ENCODE results near the gene PRSS36.
"Not testable (repeated sequence)": the region's sequence is repeated elsewhere in the genome, so short reads cannot be mapped to it uniquely, and the experiment has no call there.

The PRSS36 gene

GRCh38 chr16:31183432-31184428, 33.9 kb upstream of the PRSS36 start:
- no peak for DNase-seq

- no peak for DNase-seq
Measured at GRCh38 chr16:31182391-31182790, 32.5 kb upstream of the PRSS36 start.

GRCh38 chr16:31181102-31181830, 31.4 kb upstream of the PRSS36 start:
- no peak for DNase-seq

- peak; percentile 80 to 98 (median 93) for DNase-seq
Measured at GRCh38 chr16:31179747-31180459, 30.0 kb upstream of the PRSS36 start, which contains the start of gene FUS. TSS of gene FUS (plus strand) at chr16:31180139. CDS start at chr16:31180215, 76 bp downstream.

- DNase-seq = no peak
Measured at GRCh38 chr16:31179219-31179746, 29.4 kb upstream of the PRSS36 start.

GRCh38 chr16:31177136-31177535, 27.3 kb upstream of the PRSS36 start:
- DNase-seq = no peak

- DNase-seq = not testable (repeated sequence)
Measured at GRCh38 chr16:31170048-31170447, 20.2 kb upstream of the PRSS36 start.

- DNase-seq = no peak
Measured at GRCh38 chr16:31168848-31169247, 19.0 kb upstream of the PRSS36 start.

GRCh38 chr16:31167315-31167714, 17.4 kb upstream of the PRSS36 start:
- no peak for DNase-seq

- DNase-seq = no peak
Measured at GRCh38 chr16:31157136-31157535, 7.3 kb upstream of the PRSS36 start.

GRCh38 chr16:31150976-31151375, 1.1 kb upstream of the PRSS36 start:
- DNase-seq = not testable (repeated sequence)

- DNase-seq = no peak
Measured at GRCh38 chr16:31149332-31149731, 534 bp downstream of the PRSS36 start.

- DNase-seq = no peak
Measured at GRCh38 chr16:31148896-31149295, 970 bp downstream of the PRSS36 start.

GRCh38 chr16:31148281-31148728, 1.6 kb downstream of the PRSS36 start:
- no peak for DNase-seq

- no peak for DNase-seq
Measured at GRCh38 chr16:31147574-31147973, 2.3 kb downstream of the PRSS36 start.

- DNase-seq = peak in 1 of 14 donors; percentile 11
Measured at GRCh38 chr16:31145398-31145990, 4.4 kb downstream of the PRSS36 start.

GRCh38 chr16:31144418-31144817, 5.4 kb downstream of the PRSS36 start:
- DNase-seq = not testable (repeated sequence)

GRCh38 chr16:31143694-31144148, 6.1 kb downstream of the PRSS36 start:
- DNase-seq = no peak

- no peak for DNase-seq
Measured at GRCh38 chr16:31143011-31143693, 6.7 kb downstream of the PRSS36 start.

GRCh38 chr16:31142109-31143010, 7.5 kb downstream of the PRSS36 start:
- DNase-seq = peak; percentile 71 to 99 (median 94)

All from C1 segment of cervical spinal cord (tissue), 14 donors.